Gastrocnemius medialis (tissue), 4 donors: ENCODE results near the gene BNC2. TPM values are rescaled to one million over a fixed set of nuclear protein-coding genes. Genes with fewer than 3 reads are reported as not detected.

Experiments
- ATAC-seq, 2 donors: fragments of 150-250 bp; one replicate each; pipeline ENCODE4 v1.9.1; 2016
- DNase-seq, 2 donors: peaks; one replicate each; pipeline ENCODE4 v3.0.0-alpha.2; 2019
- H3K27ac ChIP-seq, 4 donors: fragments of 200-600 bp; sonication (generic); 1 replicate in 1 of 4; 2 replicates in 3 of 4; pipeline ENCODE4 v1.5.1; 2016 to 2018; ENCODE audit warnings: mild to moderate bottlenecking in 2 of 4, moderate library complexity in 1 of 4
- H3K27me3 ChIP-seq, 3 donors: fragments of 200-600 bp; sonication (generic) in 2 of 3; 1 replicate in 1 of 3; 2 replicates in 2 of 3; pipeline versions ENCODE4 v1.5.1 to v1.6.0; 2016 to 2019; ENCODE audit warnings: mild to moderate bottlenecking in 1 of 3, moderate library complexity in 1 of 3
- H3K36me3 ChIP-seq, 2 donors: fragments of 200-600 bp; sonication (generic) in 1 of 2; one replicate each; pipeline ENCODE4 v1.5.1; 2017 to 2018
- H3K4me1 ChIP-seq, 2 donors: fragments of 200-600 bp; sonication (generic) in 1 of 2; one replicate each; pipeline ENCODE4 v1.5.1; 2016 to 2017; ENCODE audit warnings: mild to moderate bottlenecking in 2 of 2
- H3K4me3 ChIP-seq, 4 donors: fragments of 200-600 bp; sonication (generic) in 3 of 4; 1 replicate in 1 of 4; 2 replicates in 3 of 4; pipeline ENCODE4 v1.5.1; 2016 to 2019; ENCODE audit warnings: mild to moderate bottlenecking in 2 of 4
- H3K9me3 ChIP-seq, 3 donors: fragments of 200-600 bp; sonication (generic) in 2 of 3; 1 replicate in 1 of 3; 2 replicates in 2 of 3; pipeline ENCODE4 v1.5.1; 2016 to 2019
- POLR2A ChIP-seq, 2 donors: fragments of 450-650 bp; IDR thresholded peaks; one replicate each; pipeline ENCODE4 v1.6.1; 2017; ENCODE audit warnings: antibody characterized with exemption in 2 of 2, mild to moderate bottlenecking in 2 of 2, moderate library complexity in 2 of 2
- in situ Hi-C, 4 donors: fragments of 200-750 bp; cut with MboI; loops; one replicate each; pipeline versions ENCODE4 v1.15.0 to v1.8.0; 2017; ENCODE audit warnings: low sequenced_read_pairs in 4 of 4
- intact Hi-C: fragments of 100-400 bp; cut with DNase I; formaldehyde crosslinking; loops from one replicate; pipeline ENCODE4 v1.15.1; 2023; ENCODE audit warnings: low total_unique reads
- total RNA-seq, 4 donors: library from RNA; depleted of rRNA; stranded (reverse); fragments of >200 nt; gene quantifications; one replicate each; pipeline versions ENCODE4 v1.1.0 to v1.2.3, GENCODE V29; 2016
- TF ChIP-seq, protein P1 (sequence below), 5 experiments: fragments of 450-650 bp in 3 of 5; fragments of 200-600 bp in 2 of 5; sonication (generic) in 2 of 5; IDR thresholded peaks in 4 of 5; conservative IDR thresholded peaks in 1 of 5; 1 replicate in 4 of 5; 2 replicates in 1 of 5; pipeline ENCODE4 v1.5.1; 2016 to 2019; ENCODE audit warnings: antibody characterized with exemption in 5 of 5, mild to moderate bottlenecking in 3 of 5, moderate library complexity in 3 of 5

Gene BNC2
- total RNA-seq, 4 donors from 2014 or later: 40.9 to 122 (median 68.7) TPM

GRCh38 chr9:16602494-16602893 lies 268.0 kb downstream of the BNC2 start:
- H3K9me3 ChIP-seq: no peaks in the 10 kb centered on the region
- TF ChIP-seq, protein P1, sequence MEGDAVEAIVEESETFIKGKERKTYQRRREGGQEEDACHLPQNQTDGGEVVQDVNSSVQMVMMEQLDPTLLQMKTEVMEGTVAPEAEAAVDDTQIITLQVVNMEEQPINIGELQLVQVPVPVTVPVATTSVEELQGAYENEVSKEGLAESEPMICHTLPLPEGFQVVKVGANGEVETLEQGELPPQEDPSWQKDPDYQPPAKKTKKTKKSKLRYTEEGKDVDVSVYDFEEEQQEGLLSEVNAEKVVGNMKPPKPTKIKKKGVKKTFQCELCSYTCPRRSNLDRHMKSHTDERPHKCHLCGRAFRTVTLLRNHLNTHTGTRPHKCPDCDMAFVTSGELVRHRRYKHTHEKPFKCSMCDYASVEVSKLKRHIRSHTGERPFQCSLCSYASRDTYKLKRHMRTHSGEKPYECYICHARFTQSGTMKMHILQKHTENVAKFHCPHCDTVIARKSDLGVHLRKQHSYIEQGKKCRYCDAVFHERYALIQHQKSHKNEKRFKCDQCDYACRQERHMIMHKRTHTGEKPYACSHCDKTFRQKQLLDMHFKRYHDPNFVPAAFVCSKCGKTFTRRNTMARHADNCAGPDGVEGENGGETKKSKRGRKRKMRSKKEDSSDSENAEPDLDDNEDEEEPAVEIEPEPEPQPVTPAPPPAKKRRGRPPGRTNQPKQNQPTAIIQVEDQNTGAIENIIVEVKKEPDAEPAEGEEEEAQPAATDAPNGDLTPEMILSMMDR (IDR thresholded peaks at IDR 0.05 in 4 of 5, conservative IDR thresholded peaks at IDR 0.05 in 1 of 5): no peak
- no peak for TF ChIP-seq POLR2A (IDR thresholded peaks at IDR 0.05)
- no peaks in the 10 kb centered on the region for H3K4me1 ChIP-seq
- no peak overlapping the region for H3K4me3 ChIP-seq
- intact Hi-C loops (no loop called here), in situ Hi-C loops (no loop called here)
- no peaks in the 10 kb centered on the region for H3K36me3 ChIP-seq
- no peak overlapping the region for H3K27ac ChIP-seq
- H3K27me3 ChIP-seq: no peaks in the 10 kb centered on the region
- ATAC-seq (no peak), DNase-seq (no peak)

DNA sequence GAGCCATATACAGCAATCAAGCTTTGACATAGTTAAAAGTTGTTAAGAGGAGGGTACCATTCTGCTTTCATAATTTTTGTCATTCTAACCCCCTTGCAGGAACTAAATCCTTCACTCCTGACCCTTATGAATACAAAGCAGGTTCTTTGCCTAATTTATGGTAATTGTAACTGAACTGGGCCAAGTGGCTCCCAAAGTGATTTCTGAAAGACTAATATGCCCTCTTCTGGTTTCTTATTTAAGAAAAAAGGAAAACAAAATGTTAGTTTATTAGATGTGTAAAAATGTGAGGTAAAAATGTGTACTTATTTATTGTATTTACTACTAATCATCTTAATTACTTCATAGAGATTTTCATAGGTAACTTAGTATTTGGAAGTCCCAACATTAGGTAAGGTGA lies 268.5 kb downstream of the BNC2 start:
- DNase-seq: no peak
- no peak for TF ChIP-seq POLR2A (IDR thresholded peaks at IDR 0.05)
- TF ChIP-seq, protein P1 (IDR thresholded peaks at IDR 0.05 in 4 of 5, conservative IDR thresholded peaks at IDR 0.05 in 1 of 5): no peak
- intact Hi-C loops: no loop called here
- in situ Hi-C loops: no loop called here
- no peak for ATAC-seq
- Histone ChIP-seq H3K27ac (no peak overlapping the region), H3K27me3 (no peaks in the 10 kb centered on the region), H3K9me3 (no peaks in the 10 kb centered on the region), H3K4me3 (no peak overlapping the region), H3K4me1 (no peaks in the 10 kb centered on the region), H3K36me3 (no peaks in the 10 kb centered on the region)

GRCh38 chr9:16598316-16598715 lies 272.2 kb downstream of the BNC2 start:
- in situ Hi-C loops (no loop called here), intact Hi-C loops (no loop called here)
- no peak for TF ChIP-seq POLR2A (IDR thresholded peaks at IDR 0.05)
- TF ChIP-seq, protein P1 (IDR thresholded peaks at IDR 0.05 in 4 of 5, conservative IDR thresholded peaks at IDR 0.05 in 1 of 5): no peak
- H3K4me3 ChIP-seq: no peak overlapping the region
- no peak overlapping the region for H3K27ac ChIP-seq
- no peaks in the 10 kb centered on the region for H3K9me3 ChIP-seq
- H3K4me1 ChIP-seq: no peaks in the 10 kb centered on the region
- DNase-seq (no peak), ATAC-seq (no peak)
- no peaks in the 10 kb centered on the region for H3K27me3 ChIP-seq
- H3K36me3 ChIP-seq: no peaks in the 10 kb centered on the region

DNA sequence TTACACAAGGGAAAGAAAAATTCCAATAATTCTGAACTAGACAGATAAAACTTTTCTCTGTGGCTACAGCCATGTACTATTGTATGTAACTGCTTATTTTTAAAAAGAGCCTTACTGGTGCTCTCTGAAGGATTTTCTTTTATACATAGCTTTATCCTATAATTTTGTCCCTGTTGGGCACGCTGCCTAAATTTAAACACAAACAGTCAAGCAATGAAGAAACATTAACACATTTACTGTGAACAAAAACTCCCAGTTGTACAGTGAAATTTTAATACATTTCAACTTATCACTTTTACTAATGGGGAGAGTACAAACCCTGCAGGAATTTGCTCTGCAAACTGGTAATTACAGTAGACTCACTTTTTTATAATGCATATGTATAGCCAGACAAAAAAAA lies 273.3 kb downstream of the BNC2 start:
- in situ Hi-C loops: no loop called here
- no peak for DNase-seq
- no peak overlapping the region for H3K27ac ChIP-seq
- no peaks in the 10 kb centered on the region for H3K9me3 ChIP-seq
- H3K36me3 ChIP-seq: no peaks in the 10 kb centered on the region
- no peak overlapping the region for H3K4me3 ChIP-seq
- ATAC-seq: no peak
- no peaks in the 10 kb centered on the region for H3K27me3 ChIP-seq
- no peaks in the 10 kb centered on the region for H3K4me1 ChIP-seq
- intact Hi-C loops: no loop called here
- TF ChIP-seq, protein P1 (IDR thresholded peaks at IDR 0.05 in 4 of 5, conservative IDR thresholded peaks at IDR 0.05 in 1 of 5): no peak
- no peak for TF ChIP-seq POLR2A (IDR thresholded peaks at IDR 0.05)

DNA sequence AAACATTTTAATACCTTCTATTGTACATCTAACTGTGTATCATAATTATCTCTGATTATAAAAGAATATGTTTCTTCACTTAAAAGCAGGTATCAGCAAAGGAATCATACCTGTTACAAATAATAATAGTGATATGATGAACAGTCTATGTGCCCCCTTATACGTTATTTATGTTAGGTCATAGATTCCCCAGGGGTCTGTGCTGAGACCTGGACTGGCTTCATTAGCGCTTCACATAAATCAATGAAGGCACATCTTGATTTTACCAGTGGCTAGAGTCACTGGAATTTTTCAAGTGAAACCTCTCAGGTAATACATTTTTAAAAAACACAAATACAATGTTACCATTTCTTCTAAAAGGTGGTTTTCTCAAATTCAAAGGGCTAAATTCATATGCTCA lies 275.2 kb downstream of the BNC2 start:
- Histone ChIP-seq H3K9me3 (no peaks in the 10 kb centered on the region), H3K27me3 (no peaks in the 10 kb centered on the region), H3K27ac (no peak overlapping the region), H3K4me3 (no peak overlapping the region), H3K4me1 (peaks cover 0 to 7% of the 10 kb centered on the region in 2 donors), H3K36me3 (no peaks in the 10 kb centered on the region)
- intact Hi-C loops: no loop called here
- DNase-seq (no peak), ATAC-seq (no peak)
- in situ Hi-C loops: no loop called here
- TF ChIP-seq, protein P1 (IDR thresholded peaks at IDR 0.05 in 4 of 5, conservative IDR thresholded peaks at IDR 0.05 in 1 of 5): no peak
- no peak for TF ChIP-seq POLR2A (IDR thresholded peaks at IDR 0.05)
